Activated CD4-positive, alpha-beta T cell treated with anti-CD3 and anti-CD28 coated beads, Interleukin-2, amount 50 U/mL, for 24 hours (primary cell): ENCODE results near the gene KCTD16.

Source experiments
- DNase-seq, 2 donors: peaks; one replicate each; pipeline ENCODE4 v3.0.0-alpha.2; 2020; ENCODE audit warnings: low read depth in 1 of 2, low spot score in 1 of 2

Gene KCTD16

GRCh38 chr5:144206141-144206540 lies 35.5 kb downstream of the KCTD16 start:
- DNase-seq = no peak

- no peak for DNase-seq
These were observed 37.3 kb downstream of the KCTD16 start for GRCh38 chr5:144207875-144208444.

GRCh38 chr5:144209361-144209760 lies 38.7 kb downstream of the KCTD16 start:
- no peak for DNase-seq

- no peak for DNase-seq
These were observed 40.0 kb downstream of the KCTD16 start for GRCh38 chr5:144210655-144211054.

GRCh38 chr5:144219869-144220268 lies 49.2 kb downstream of the KCTD16 start:
- DNase-seq = no peak

- DNase-seq = no peak
These were observed 56.8 kb downstream of the KCTD16 start for GRCh38 chr5:144227363-144227999.

- no peak for DNase-seq
These were observed 60.1 kb downstream of the KCTD16 start for GRCh38 chr5:144230806-144231205.

GRCh38 chr5:144232285-144232684 lies 61.6 kb downstream of the KCTD16 start:
- DNase-seq = no peak

GRCh38 chr5:144236499-144236898 lies 65.8 kb downstream of the KCTD16 start:
- DNase-seq = no peak

- DNase-seq = no peak
These were observed 67.2 kb downstream of the KCTD16 start for GRCh38 chr5:144237851-144238250.

GRCh38 chr5:144247131-144247530 lies 76.5 kb downstream of the KCTD16 start:
- no peak for DNase-seq

- DNase-seq = no peak
These were observed 77.3 kb downstream of the KCTD16 start for GRCh38 chr5:144248015-144248414.

GRCh38 chr5:144249755-144250464 lies 79.2 kb downstream of the KCTD16 start:
- no peak for DNase-seq

GRCh38 chr5:144254552-144254951 lies 83.9 kb downstream of the KCTD16 start:
- DNase-seq = no peak

- no peak for DNase-seq
These were observed 89.4 kb downstream of the KCTD16 start for GRCh38 chr5:144260121-144260520.

- no peak for DNase-seq
These were observed 95.1 kb downstream of the KCTD16 start for GRCh38 chr5:144265643-144266247.

GRCh38 chr5:144267961-144268513 lies 97.4 kb downstream of the KCTD16 start:
- DNase-seq = no peak

GRCh38 chr5:144273232-144274027 lies 102.8 kb downstream of the KCTD16 start:
- DNase-seq = no peak

- no peak for DNase-seq
These were observed 104.7 kb downstream of the KCTD16 start for GRCh38 chr5:144275329-144275728.

- no peak for DNase-seq
These were observed 105.6 kb downstream of the KCTD16 start for GRCh38 chr5:144276034-144276822.
